ENCODE measurements around the gene RBMS2.
"Not testable (repeated sequence)": the region's sequence is repeated elsewhere in the genome, so short reads cannot be mapped to it uniquely, and the experiment has no call there.

RBMS2 gene

GRCh38 chr12:56518570-56518969 lies 3.0 kb upstream of the RBMS2 start:
- DNase-seq, result no peak

DNA sequence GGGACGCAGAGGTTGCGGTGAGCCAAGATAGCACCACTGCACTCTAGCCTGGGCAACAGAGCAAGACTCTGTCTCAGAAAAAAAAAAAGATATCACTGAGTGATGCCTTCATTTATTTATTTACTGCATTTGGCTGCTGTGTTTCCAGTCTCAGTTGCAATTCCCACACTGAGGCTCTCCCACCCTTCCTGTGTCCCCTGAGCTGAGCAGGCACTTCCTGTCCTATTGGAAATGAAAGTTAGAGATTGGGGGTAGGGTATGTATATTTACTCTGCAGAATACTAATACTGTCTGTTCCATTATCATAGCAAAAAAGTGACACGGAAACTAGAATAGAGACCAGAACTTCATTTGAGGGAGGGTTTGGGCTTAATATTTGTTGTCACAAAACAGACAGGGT lies 1.6 kb upstream of the RBMS2 start:
- DNase-seq, result no peak

DNA sequence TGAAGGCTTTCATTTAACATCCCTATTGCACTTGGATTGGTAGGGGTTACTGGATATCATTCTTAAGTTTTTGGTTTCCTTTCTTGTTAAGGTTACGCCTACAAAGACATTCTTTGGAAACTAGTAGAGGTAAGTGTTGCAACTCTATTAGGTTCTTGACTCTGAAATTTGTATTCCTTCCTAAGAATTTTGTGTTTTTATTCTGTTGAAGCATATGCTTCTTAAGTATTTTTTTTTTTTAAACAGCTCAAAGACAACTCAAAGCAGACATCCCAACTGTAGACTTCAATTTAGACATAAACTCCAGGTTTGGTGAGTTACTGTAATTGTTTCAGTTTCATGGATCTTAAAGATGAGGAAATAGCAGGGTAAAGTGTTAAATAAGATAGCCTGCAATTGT lies 1.1 kb upstream of the RBMS2 start:
- DNase-seq, result no peak

- DNase-seq, result no peak
These were observed 421 bp upstream of the RBMS2 start for GRCh38 chr12:56521209-56521589.

- no peak for DNase-seq
These were observed 982 bp downstream of the RBMS2 start for GRCh38 chr12:56522411-56523193.

DNA sequence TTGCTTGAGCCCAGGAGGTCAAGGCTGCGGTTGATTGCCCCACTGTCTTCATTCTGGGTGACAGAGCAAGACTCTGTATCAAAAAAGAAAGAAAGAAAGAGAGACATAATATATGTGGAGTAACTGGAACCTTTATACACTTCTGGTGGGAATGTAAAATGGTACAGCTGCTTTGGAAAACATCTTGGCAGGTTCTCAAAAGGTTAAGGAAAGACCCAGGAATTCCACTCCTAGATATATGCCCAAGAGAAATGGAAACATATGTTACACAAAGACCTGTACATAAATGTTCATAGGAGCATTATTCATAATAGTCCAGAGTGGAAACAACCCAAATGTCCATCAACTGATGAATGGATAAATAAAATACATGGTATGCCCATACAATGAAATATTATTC lies 7.2 kb downstream of the RBMS2 start:
- DNase-seq, result no peak

DNA sequence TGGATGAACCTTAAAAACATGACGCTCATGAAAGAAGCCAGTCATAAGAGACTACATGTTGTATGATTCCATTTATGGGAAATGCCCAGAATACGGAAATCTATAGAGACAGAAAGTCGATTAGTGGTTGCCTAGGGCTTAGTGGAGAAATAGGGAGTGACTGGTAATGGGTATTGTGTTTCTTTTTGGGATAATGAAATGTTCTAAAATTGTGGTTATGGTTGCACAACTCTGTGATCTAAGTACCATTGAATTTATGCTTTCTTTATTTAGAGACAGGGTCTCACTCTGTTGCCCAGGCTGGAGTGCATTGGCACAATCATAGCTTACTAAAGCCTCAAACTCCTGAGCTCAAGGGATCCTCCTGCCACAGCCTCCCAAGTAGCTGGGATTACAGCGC lies 8.0 kb downstream of the RBMS2 start:
- no peak for DNase-seq

DNA sequence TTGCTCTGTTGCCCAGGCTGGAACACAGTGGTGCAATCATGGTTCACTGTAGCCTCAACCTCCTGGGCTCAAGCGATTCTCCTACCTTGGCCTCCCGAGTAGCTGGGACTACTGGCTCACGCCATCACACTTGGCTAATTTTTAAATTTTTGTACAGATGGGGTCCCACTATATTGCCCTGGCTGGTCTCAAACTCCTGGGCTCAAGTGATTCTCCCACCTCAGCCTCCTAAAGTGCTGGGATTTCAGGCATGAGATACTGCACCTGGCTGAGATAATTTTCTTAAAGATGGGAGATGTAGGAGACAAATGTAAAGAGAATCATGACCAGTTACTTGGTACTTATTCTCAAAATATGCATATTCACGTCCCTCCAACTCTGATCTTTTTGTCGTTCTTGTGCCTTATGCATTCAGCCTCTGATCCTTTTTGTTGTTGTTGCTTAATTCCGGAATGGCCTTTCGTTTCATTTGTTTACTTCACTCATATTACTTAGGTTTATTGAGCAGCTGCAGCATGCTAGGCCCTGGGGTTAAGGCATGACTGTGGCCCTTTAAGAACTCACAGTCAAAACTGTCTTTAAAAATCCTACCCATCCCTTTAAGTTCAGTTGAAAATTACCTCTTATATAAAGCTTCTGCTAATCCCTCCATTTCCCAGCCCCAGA lies 8.9 kb downstream of the RBMS2 start:
- no peak for DNase-seq

GRCh38 chr12:56537546-56537945 lies 15.9 kb downstream of the RBMS2 start:
- DNase-seq, result no peak

- DNase-seq, result no peak
These were observed 20.0 kb downstream of the RBMS2 start for GRCh38 chr12:56541631-56542030.

GRCh38 chr12:56542164-56542563 lies 20.5 kb downstream of the RBMS2 start:
- DNase-seq, result no peak

- DNase-seq, result no peak
These were observed 23.5 kb downstream of the RBMS2 start for GRCh38 chr12:56545023-56545604.

DNA sequence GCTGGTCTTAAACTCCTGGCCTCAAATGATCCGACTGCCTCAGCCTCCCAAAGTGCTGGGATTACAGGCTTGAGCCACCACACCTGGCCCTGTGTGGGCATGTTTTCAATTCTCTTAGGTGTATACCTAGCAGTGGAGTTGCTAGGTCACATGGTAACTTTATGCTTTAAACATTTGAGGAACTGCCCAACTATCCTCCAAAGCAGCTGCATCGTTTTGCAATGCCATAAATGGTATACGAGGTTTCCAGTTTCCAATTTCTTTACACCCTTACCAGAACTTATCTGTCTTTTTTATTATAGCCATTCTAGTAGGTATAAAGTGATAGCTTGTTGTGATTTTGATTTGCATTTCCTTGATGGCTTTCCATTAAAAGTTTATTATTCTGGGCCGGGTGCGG lies 25.1 kb downstream of the RBMS2 start:
- no peak for DNase-seq

DNA sequence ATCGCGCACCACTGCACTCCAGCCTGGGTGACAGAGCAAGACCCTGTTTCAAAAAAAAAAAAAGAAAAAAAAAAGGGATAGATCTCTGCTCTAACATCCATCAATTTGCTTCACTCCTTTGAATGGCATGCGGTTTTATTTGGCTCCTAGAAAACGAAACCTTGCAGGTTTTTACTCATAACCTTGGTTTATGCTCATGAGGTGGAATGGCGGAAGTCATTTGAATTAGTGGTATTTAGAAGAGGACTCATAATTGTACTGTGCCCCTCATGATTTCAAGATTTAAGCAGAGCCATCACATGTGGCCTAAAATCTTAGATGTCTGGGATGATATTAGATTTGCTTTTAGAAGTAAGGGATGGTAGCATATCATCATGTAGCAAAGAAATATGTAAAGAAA lies 29.4 kb downstream of the RBMS2 start:
- no peak for DNase-seq

- DNase-seq, result no peak
These were observed 44.0 kb downstream of the RBMS2 start for GRCh38 chr12:56565510-56566101.

DNA sequence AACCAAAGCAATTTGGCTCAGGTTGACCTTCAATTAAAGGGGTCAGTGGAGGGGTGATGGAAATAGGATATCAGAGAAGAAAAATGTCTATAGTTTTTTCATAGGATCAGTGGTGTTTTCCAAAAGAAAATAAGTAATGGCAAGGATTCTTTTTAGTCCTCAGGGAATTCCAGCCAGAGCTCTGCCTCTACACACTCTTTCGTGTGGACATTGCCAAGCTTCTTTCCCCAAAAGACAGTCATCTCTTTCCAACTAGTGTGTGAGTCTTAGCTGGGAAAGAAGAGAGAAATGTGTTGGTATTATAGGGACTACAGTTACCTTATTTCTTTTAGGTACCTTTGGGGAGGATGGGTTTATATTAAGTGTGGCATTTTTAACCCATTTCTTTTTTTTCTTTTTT lies 46.5 kb downstream of the RBMS2 start:
- DNase-seq, result no peak

- DNase-seq, result no peak
These were observed 49.5 kb downstream of the RBMS2 start for GRCh38 chr12:56571121-56571520.

- DNase-seq, result no peak
These were observed 50.7 kb downstream of the RBMS2 start for GRCh38 chr12:56572288-56572687.

GRCh38 chr12:56574210-56574609 lies 52.6 kb downstream of the RBMS2 start:
- DNase-seq, result no peak

GRCh38 chr12:56577248-56577647 lies 55.6 kb downstream of the RBMS2 start:
- DNase-seq, result not testable (repeated sequence)

DNA sequence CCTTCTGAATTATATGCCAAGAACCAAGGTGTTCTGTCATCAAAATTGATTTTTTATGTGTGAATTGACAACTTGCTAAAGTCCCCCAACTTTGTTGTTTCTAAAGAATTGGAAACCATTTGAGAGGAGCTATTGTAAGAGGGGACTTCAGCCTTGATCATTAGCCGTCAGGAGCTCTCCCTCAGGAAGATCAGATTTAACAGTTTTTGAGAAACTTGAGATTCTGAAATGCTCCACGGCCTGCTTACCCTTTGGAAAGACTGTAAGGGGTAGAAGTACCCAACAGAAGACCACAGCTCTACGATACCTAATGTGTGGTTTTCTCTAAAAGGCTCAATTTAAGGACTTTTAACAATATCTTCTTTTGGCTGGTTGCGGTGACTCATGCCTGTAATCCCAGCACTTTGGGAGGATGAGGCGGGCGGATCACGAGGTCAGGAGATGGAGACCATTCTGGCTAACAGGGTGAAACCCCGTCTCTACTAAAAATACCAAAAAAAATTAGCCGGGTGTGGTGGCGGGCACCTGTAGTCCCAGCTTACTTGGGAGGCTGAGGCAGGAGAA lies 57.4 kb downstream of the RBMS2 start:
- DNase-seq, result no peak

GRCh38 chr12:56581418-56582145 lies 60.0 kb downstream of the RBMS2 start:
- DNase-seq, result no peak

- no peak for DNase-seq
These were observed 63.5 kb downstream of the RBMS2 start for GRCh38 chr12:56585098-56585497.
